Keratinocyte (primary cell): Measurements from ENCODE around the gene LYPD6B. TPM values are rescaled to one million over a fixed set of nuclear protein-coding genes. Genes with fewer than 3 reads are reported as not detected.

Experiments used
- DNase-seq: peaks from one replicate; pipeline ENCODE4 v3.0.0-alpha.2; 2011; ENCODE audit warnings: low read depth, missing footprints, low spot score
- FAIRE-seq: peaks from 2 replicates; lab custom pipeline; 2011; peaks lifted over from hg19 to GRCh38; lab: Jason Lieb, UNC
- H2AFZ ChIP-seq: 2 replicates; pipeline ENCODE4 v1.6.0; 2012; ENCODE audit warnings: low read length, control low read depth, inconsistent platforms; ENCODE audit not compliant: control insufficient read depth
- H3K27ac ChIP-seq: 2 replicates; pipeline ENCODE4 v1.5.1; 2011; ENCODE audit warnings: low read length; ENCODE audit not compliant: control insufficient read depth, insufficient read depth
- H3K27me3 ChIP-seq: 3 replicates; pipeline ENCODE4 v1.6.0; 2011; ENCODE audit warnings: low read length; ENCODE audit not compliant: control insufficient read depth, insufficient read depth; ENCODE audit errors: extremely low read depth
- H3K36me3 ChIP-seq, 2 experiments: 2 replicates in 1 of 2; 3 replicates in 1 of 2; pipeline ENCODE4 v1.5.1; 2011; ENCODE audit warnings: low read length in 2 of 2, mild to moderate bottlenecking in 1 of 2; ENCODE audit not compliant: control insufficient read depth in 2 of 2, insufficient read depth in 2 of 2; ENCODE audit errors: extremely low read depth in 1 of 2
- H3K4me1 ChIP-seq: 3 replicates; pipeline ENCODE4 v1.5.1; 2011; ENCODE audit warnings: low read length; ENCODE audit not compliant: control insufficient read depth, insufficient read depth; ENCODE audit errors: extremely low read depth
- H3K4me2 ChIP-seq: 3 replicates; pipeline ENCODE4 v1.6.0; 2011; ENCODE audit warnings: low read depth, low read length; ENCODE audit not compliant: control insufficient read depth, insufficient read depth; ENCODE audit errors: extremely low read depth
- H3K4me3 ChIP-seq, 3 experiments: fragments of 200-600 bp in 1 of 3; sonication (generic) in 1 of 3; 2 replicates in 2 of 3; 3 replicates in 1 of 3; pipeline ENCODE4 v1.5.1; 2011 to 2016; ENCODE audit warnings: low read length in 3 of 3, mild to moderate bottlenecking in 3 of 3, control low read depth in 2 of 3, inconsistent platforms in 1 of 3, low read depth in 1 of 3, mixed read lengths in 1 of 3, mixed run types in 1 of 3, moderate library complexity in 1 of 3; ENCODE audit not compliant: control insufficient read depth in 2 of 3, insufficient read depth in 2 of 3; ENCODE audit errors: extremely low read depth in 1 of 3
- H3K79me2 ChIP-seq: 2 replicates; pipeline ENCODE4 v1.6.0; 2012; ENCODE audit warnings: low read length; ENCODE audit not compliant: control insufficient read depth, insufficient read depth
- H3K9ac ChIP-seq: 3 replicates; pipeline ENCODE4 v1.6.0; 2011; ENCODE audit warnings: low read length; ENCODE audit not compliant: control insufficient read depth, insufficient read depth; ENCODE audit errors: extremely low read depth
- H3K9me1 ChIP-seq: 3 replicates; pipeline ENCODE4 v1.6.0; 2011; ENCODE audit warnings: low read length; ENCODE audit not compliant: control insufficient read depth, insufficient read depth; ENCODE audit errors: extremely low read depth
- H3K9me3 ChIP-seq: 2 replicates; pipeline ENCODE4 v1.5.1; 2012; ENCODE audit warnings: low read depth, low read length; ENCODE audit not compliant: control insufficient read depth
- H4K20me1 ChIP-seq: 3 replicates; pipeline ENCODE4 v1.6.0; 2011; ENCODE audit warnings: low read length; ENCODE audit not compliant: control insufficient read depth, insufficient read depth; ENCODE audit errors: extremely low read depth
- CTCF ChIP-seq, 3 experiments: IDR thresholded peaks in 1 of 3; conservative IDR thresholded peaks in 1 of 3; optimal IDR thresholded peaks in 1 of 3; 2 replicates in 2 of 3; 3 replicates in 1 of 3; pipeline versions ENCODE3 to v1.5.1; 2011; ENCODE audit warnings: low read length in 3 of 3, mild to moderate bottlenecking in 3 of 3, moderate library complexity in 2 of 3, control low read depth in 1 of 3, inconsistent platforms in 1 of 3; ENCODE audit not compliant: insufficient read depth in 2 of 3; ENCODE audit errors: extremely low read depth in 1 of 3
- EZH2 ChIP-seq: IDR thresholded peaks from one replicate; pipeline ENCODE4 v1.6.1; 2012; ENCODE audit warnings: inconsistent platforms, mild to moderate bottlenecking, low read length, moderate library complexity
- dilution Hi-C: fragments of 300-500 bp; cut with MboI; formaldehyde crosslinking; loops from one replicate; pipeline ENCODE4 v1.7.0; 2020; ENCODE audit warnings: low sequenced_read_pairs; ENCODE audit not compliant: extremely low pct_ligation_motif_present
- polyA plus RNA-seq, 5 experiments: library from polyadenylated mRNA; depleted of rRNA in 3 of 5; stranded (reverse) in 3 of 5; stranded (forward) in 1 of 5; unstranded in 1 of 5; fragments of >200 nt; gene quantifications; 1 replicate in 1 of 5; 2 replicates in 3 of 5; 3 replicates in 1 of 5; pipeline versions ENCODE4 v1.2.1 to v1.2.3, GENCODE V29; 2011 to 2012; ENCODE audit warnings: missing spikeins in 2 of 5, low read depth in 1 of 5, low replicate concordance in 1 of 5

Gene LYPD6B
- polyA plus RNA-seq, 1 donor (not counting 4 experiments of a cell fraction or from before 2014, with no cell fraction given), result 24.7 TPM

GRCh38 chr2:148990968-148991367, 47.5 kb upstream of the LYPD6B start:
- no peak overlapping the region for H3K4me2 ChIP-seq
- H2AFZ ChIP-seq, result no peak overlapping the region
- H3K4me3 ChIP-seq, result no peak overlapping the region
- H3K36me3 ChIP-seq, result no peaks in the 10 kb centered on the region
- no peak overlapping the region for H3K27ac ChIP-seq
- DNase-seq (no peak), FAIRE-seq (no peak)
- no peaks in the 10 kb centered on the region for H3K4me1 ChIP-seq
- H3K9me3 ChIP-seq, result no peaks in the 10 kb centered on the region
- H4K20me1 ChIP-seq, result no peaks in the 10 kb centered on the region
- H3K9ac ChIP-seq, result no peak overlapping the region
- TF ChIP-seq EZH2 (no peak), CTCF (optimal IDR thresholded peaks at IDR 0.05 in 1 of 3, IDR thresholded peaks at IDR 0.05 in 1 of 3, conservative IDR thresholded peaks at IDR 0.05 in 1 of 3; ENCODE audit: extremely low read depth in 1 of 3, insufficient read depth in 2 of 3, low read length in 3 of 3) (no peak)
- dilution Hi-C loops, result no loop called here
- no peaks in the 10 kb centered on the region for H3K9me1 ChIP-seq
- no peaks in the 10 kb centered on the region for H3K27me3 ChIP-seq
- no peaks in the 10 kb centered on the region for H3K79me2 ChIP-seq

- H3K4me2 ChIP-seq, result no peak overlapping the region
- H3K9me3 ChIP-seq, result no peaks in the 10 kb centered on the region
- H3K4me1 ChIP-seq, result no peaks in the 10 kb centered on the region
- no peak overlapping the region for H3K27ac ChIP-seq
- no peaks in the 10 kb centered on the region for H3K79me2 ChIP-seq
- H3K36me3 ChIP-seq, result no peaks in the 10 kb centered on the region
- H3K9me1 ChIP-seq, result no peaks in the 10 kb centered on the region
- dilution Hi-C loops, result no loop called here
- FAIRE-seq (no peak), DNase-seq (no peak)
- no peak overlapping the region for H2AFZ ChIP-seq
- no peak overlapping the region for H3K9ac ChIP-seq
- TF ChIP-seq CTCF (optimal IDR thresholded peaks at IDR 0.05 in 1 of 3, IDR thresholded peaks at IDR 0.05 in 1 of 3, conservative IDR thresholded peaks at IDR 0.05 in 1 of 3; ENCODE audit: extremely low read depth in 1 of 3, insufficient read depth in 2 of 3, low read length in 3 of 3) (no peak), EZH2 (no peak)
- no peak overlapping the region for H3K4me3 ChIP-seq
- peaks cover 2% of the 10 kb centered on the region for H3K27me3 ChIP-seq
- no peaks in the 10 kb centered on the region for H4K20me1 ChIP-seq
Measured at GRCh38 chr2:148992448-148992847, 46.1 kb upstream of the LYPD6B start.
